HL-60/S4 treated with retinoic acid at 250 ng/mL for 4 days and 3 days (cell line): ENCODE measurements around the gene BTBD1.

ENCODE experiments used
- in situ Hi-C: fragments of 300-500 bp; cut with MboI; formaldehyde crosslinking; loops from 2 replicates; pipeline ENCODE4 v1.7.0; 2022; ENCODE audit warnings: low sequenced_read_pairs

The BTBD1 gene

DNA sequence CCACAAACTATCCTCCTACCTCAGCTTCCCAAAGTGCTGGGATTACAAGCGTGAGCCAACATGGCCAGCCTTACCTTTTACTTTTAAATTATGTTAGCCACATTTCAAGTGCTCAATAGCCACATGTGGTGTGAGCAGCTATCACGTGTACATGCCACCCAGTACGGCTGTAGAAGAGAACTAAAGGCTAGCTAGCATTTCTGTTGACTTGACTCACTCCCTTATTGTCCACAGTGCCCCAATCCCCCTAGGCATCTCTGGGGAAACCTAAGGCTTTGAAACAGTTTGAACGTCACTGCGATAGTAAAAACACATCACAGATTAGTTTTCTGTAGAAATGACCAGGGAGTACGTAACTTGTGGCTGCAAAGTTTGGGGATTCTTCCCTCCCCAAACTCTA is 67.6 kb downstream of the BTBD1 start:
- in situ Hi-C loops, result no loop called here

DNA sequence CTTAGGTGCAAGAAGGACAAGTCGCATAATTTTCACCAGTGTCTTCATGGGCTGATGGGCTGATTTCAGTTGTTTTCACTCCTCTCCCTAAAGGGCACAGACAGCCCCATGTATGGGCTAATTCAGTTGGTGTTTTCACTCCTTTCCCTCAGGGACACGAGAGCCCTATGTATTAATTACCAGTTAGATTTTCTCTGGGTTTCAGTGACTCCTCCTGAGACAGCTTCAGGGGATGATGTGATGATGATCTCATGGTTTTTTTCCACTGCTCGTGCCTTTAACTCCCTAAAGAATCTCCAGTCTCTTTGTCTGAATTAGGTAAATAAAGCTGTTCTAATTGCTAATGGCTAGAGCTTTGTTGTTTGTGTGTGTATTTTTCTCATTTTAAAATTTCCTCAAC is 71.1 kb downstream of the BTBD1 start:
- in situ Hi-C loops, result no loop called here

DNA sequence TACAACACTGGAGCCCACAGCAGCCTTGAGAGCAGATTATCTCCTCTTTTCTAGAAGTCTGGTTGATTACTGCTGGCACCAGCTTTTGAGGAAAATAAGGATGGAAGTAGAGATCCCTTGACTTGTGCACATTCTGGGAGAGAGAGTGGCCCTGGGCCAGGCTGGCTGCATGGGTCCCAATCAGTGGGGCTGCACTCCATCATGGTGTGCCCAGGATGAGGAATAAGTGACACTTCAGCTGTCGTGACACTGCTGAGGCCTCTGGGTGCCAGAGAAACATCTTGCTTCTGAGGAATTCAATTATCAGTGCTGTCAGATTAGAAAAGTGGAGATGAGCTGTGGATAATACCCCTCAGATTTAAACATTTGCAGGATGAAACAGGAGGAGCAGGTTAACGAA is 72.0 kb downstream of the BTBD1 start:
- in situ Hi-C loops, result no loop called here

DNA sequence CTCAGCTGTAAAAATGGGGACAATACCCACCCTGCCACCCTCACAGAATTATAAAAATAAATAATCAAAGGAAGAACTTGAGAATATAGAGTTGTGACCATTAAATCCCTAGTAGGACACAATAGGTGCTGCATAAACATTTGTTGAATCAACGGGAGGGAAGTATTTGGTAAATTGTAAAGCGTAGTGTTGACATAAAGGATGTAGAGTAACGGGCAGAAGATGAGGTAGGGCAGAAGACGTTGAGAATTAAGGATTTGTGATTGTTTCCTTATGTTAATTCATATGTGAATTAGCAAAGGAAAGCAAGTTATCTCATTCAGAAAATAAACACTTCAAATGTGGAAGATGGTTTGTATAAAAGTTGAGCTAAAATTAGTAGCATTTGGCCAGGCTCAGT is 73.9 kb downstream of the BTBD1 start:
- in situ Hi-C loops, result no loop called here

DNA sequence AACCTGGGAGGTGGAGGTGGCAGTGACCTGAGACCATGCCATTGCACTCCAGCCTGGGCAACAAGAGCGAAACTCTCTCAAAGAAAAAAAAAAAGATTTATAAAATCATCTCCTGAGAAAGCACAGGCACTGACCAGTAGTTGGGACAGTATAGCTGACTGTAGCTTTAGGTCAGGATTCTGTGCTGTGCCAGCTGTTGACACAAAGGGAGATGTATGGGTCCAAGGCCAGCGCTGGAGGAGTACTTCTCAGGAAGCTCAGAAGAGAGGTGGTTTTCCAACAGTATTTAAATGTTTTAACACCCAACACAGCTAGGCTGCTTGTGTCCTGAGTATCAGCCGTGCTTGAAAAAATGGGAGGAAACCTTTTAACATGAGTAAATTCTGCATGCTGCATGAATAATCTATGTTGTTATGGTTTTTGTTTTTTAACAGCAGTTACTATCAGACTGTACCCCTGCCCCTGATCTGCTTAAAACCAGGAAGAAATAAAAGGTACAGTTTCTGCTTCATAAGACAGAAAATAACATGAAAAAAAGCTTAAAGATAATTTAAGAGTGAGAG is 74.5 kb downstream of the BTBD1 start:
- in situ Hi-C loops, result no loop called here

DNA sequence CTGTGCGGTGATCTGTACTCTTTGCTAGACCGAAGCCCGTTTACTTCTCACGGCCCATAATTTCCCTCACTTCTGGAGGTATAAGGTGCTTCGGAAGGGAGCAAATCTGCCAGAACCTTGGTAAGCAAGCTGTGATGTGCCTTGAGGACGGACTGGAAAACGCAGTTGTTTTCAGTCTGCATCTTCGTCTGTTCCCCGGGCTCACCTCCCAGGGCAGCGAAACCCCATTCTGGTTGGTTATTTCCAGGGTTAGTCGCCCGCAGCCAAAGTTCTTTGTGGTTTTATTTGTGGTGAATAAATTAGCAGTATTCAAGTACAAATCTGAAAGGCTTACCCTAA is 80.6 kb downstream of the BTBD1 start:
- in situ Hi-C loops, result no loop called here

DNA sequence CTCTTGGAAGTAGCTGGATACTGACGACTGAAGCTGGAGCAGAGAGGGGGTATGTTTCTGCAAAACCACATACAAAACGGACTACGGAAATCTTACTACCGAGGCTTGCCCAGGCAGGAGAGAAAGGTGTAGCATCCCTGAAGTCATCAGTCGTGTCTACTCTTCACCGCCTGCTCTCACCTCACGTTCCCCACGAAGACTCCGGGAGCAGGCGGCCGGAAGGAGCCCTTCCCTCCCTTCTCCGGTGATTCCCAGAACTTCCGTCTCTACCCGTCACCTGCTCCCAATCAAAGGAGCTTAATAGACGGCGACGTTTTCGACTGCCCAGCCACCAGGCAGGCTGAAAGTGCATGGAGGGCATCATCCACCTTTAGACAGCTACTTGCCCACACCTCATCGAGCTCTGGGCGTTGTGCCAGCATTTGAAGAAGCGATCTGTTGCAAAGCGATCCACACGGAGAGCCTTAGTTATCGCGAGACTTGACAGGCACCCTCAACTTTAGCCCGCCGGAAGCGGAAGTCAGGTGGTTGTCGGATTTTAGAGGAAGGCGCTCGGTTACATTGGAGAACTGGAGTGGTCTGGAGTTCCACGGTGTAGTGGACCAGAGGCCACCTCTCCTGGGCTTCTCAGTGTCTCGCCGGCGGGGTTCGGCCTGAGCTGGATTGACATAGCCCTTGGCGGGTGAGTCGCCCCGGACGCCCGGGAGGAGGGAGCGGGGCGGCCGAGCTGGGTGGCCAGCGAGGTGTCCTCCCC is 81.2 kb downstream of the BTBD1 start, which contains the start of gene RAMAC:
TSS of gene RAMAC (plus strand) at position 523 of the 754 bp plus-strand sequence. CDS start 2,809 bp downstream, outside the sequence.
- in situ Hi-C loops, result no loop called here

DNA sequence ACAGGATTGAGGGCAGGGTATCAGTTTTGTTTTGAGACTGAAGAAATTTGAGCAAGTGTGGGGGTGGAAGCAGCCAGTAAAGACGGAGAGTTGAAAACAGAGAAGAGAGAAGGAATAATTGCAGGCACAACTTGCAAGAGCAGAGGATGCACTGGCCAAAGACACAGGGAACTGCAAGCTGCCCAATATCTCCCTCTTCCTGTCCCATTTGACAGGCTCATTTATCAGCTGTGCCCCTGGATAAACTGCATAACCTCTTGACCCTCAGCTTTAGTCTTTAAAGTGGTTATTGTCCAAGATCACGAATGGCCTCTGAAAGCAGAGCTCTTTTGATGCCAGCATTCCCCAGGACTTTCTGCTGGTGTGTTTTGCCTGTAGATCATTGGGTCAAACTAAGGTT is 86.1 kb downstream of the BTBD1 start:
- in situ Hi-C loops, result no loop called here

DNA sequence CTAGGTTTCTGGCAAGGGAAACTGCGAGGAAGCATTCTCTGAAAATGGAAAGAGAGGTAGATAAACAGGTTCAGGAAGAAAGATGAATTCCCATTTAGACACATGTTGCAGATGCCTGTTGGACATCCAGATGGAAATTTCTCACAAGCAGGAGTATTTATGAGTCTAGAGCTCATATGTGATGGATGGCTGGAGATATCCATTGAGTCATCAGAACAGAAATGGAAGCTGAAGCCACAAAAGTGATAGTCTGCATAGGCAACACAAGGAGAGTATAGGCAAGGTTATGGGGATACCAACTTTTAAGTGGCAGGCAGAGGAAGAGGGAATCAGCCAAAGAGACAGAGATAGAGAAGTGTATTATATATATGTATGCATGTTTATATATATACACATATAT is 87.3 kb downstream of the BTBD1 start:
- in situ Hi-C loops, result no loop called here

DNA sequence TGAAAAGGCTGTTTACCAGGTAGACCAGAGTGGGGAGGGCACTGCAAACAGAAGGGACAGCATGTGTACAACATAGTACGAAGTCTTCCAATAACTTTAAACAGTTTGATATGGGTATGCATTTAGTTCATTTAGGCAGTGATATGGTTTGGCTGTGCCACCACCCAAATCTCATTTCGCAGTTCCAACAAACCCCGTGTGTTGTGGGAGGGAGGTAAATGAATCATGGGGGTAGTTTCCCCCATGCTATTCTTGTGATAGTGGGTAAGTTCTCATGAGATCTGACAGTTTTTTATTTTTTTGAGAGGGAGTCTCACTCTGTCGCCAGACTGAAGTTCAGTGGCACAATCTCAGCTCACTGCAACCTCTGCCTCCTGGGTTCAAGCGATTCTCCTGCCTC is 88.6 kb downstream of the BTBD1 start:
- in situ Hi-C loops, result no loop called here

DNA sequence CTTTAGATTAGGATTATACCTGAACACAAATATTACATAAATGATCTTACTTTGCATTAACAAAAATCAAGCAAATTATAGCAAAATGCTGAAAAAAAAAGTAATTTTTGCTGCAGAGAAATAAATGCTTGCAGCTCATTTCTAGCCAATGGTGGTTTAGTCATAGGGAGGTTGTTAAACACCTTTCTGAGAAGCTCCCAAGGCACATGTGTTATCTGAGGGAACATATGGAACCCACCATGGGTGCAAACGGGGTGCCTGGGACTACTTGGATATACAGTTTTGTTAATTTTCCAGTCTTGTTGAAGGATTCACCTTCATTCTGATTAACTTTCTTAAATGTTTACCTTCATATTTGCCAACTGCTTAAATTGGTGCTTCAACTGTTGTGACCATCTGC is 90.0 kb downstream of the BTBD1 start:
- in situ Hi-C loops, result no loop called here

DNA sequence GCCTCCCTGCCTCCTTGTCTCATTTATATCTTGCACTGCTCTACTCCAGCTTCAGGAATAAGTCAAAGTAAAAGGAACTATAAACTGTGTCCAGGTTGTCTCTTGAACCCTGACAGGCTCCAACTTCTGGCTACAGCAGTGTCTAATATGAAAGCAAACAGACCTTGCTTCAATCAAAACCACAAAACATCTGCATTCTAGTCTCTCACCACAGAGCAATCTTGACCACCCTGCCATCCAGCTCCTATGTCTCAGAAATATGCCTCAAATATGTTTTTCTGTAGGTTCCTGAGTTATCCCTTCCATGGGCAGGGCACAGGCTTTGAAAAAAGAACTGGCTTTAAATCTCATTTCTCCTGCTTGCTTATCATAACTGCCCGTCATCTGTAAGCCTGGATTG is 94.1 kb downstream of the BTBD1 start:
- in situ Hi-C loops, result no loop called here

DNA sequence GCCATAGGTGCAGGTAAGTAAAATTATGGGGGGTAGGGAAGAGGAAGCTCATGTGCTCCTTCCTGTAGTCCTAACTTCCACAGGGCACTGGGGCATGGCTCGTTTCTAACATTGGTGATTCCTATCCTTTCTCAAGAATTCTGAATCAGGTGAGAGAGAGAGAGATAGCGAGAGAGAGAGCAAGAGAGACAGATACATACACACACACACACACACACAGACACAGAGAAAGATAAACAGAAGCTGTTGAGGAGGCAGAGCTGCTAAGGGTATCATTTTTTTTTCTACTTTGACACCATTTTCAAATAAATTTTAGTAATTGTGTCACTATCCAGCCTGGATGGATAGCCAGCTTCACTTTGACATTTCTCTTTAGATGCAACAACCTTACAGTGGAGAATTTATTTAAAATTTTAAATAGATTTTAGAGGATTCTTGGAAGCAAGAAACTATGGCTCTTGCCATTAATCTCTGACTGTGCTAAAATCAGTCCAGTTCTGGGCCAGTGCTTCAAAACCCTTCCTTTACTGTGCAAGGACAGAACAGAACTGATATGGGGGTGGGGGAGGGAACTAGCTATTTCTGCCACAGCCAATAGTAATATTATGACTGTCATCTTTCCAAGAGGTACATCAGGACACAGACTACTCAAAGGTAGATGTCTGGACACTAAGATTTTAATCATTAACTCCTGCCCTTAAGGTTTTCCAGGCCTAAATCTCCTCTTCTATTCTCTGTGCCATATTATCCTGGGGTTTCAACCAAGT is 95.7 kb downstream of the BTBD1 start:
- in situ Hi-C loops, result no loop called here

DNA sequence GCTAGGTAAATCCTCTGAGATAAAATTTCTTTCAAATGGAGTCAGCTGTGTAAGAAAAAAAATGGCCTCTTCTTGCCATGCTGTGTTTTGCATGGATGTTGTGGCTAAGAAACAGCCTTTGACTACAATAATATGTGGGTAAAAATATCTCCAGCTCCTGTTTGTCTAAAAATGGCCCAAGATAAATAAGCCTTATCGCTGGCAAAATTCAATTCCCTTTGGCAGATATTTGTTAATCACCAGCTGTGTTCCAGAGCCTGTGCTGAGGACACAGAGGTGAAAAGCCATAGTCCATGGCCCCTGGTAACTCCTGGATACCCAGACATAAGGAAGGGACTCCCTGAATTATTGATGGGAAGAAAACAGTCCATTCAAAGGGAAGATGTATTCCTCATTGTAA is 96.4 kb downstream of the BTBD1 start:
- in situ Hi-C loops, result no loop called here

DNA sequence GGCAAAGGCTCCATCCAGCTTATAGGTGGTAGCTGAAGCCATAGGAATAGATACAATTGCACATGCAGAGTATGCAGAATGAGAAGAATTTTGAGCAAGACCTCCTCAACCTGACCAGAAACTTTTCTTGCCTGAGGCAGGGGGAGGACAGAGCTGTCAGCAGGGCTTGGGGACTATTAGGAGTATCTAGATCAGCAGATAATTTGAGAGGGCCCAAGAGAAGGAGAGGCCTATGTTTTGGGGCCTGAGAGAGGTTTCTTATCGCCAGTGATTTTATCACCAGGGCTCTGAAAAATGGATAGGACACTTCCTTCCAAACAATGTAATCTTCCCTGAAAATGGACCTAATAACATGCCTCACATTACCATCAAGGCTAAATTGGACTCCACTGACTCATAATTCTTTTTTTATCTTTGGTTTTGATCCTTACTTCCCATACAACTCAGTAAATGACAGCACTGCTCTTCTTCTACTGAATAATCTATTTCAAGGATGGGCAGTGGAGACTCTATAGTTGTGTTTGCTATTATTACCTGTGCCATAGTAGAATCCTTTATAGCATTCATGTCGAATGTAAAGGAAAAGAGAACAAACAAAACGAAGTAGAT is 96.9 kb downstream of the BTBD1 start:
- in situ Hi-C loops, result no loop called here

DNA sequence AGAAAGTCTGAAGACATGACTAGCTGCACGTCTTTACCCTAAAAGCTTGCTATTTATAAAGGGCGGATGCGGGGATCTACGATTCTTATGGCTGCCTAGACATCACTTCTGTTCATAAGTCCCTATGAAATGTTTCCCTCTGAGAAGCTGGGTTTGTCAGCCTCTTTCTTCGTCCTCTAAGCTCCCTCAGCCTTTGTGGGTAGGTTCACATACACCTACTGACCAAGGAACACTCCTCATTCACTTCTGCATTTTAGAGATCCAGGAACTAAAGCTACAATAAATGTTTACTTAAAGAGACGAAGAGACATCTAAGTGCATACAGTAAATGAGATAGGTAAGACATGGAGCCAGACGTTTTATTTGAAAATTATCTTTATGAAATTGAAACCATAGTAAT is 97.7 kb downstream of the BTBD1 start:
- in situ Hi-C loops, result no loop called here

DNA sequence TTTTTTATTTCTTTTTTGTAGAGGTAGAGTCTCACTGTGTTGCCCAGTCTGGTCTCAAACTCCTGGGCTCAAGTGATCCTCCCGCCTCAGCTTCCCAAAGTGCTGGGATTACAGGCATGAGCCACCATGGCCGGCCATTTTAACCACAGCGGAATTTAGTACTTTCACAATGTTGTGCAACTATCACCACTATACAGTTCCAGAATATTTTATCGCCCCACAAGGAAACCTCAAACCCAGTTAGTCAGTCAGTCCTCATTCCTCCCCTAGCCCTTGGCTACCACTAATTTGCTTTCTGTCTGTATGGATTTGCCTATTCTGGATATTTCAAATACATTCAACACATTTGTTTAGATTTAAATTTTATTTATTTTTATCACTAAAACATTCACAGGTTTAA is 99.0 kb downstream of the BTBD1 start:
- in situ Hi-C loops, result no loop called here

DNA sequence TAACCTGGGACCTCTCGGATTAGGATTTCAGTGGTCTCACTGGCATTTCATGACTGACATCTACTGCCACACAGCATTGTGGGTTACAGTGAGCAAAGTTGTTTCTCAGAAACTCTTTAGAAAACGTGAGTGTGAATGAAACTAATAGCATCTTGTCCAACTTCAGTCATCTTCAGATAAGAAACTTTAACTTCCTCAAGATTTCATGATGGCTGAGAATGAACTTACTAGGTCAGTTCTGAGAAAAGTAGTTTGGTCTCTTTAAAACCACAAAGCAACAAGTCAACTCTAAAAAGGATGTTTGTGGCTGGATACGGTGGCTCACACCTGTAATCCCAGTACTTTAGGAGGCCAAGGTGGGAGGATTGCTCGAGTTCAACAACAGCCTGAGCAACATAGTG is 100.4 kb downstream of the BTBD1 start:
- in situ Hi-C loops, result no loop called here
